ENCODE measurements around the gene FGF21.
"Not testable (repeated sequence)": the region's sequence is repeated elsewhere in the genome, so short reads cannot be mapped to it uniquely, and the experiment has no call there.

The FGF21 gene

GRCh38 chr19:48755084-48755641, at the start of gene FGF21:
FGF21 (plus strand) TSS chr19:48755524; CDS start chr19:48756237, 713 bp downstream.
- peak; percentile 20 for DNase-seq (ENCODE audit: low read depth)

- DNase-seq (ENCODE audit: low read depth), result no peak
These were observed 46.9 kb upstream of the FGF21 start for GRCh38 chr19:48708471-48708870.

GRCh38 chr19:48711106-48711662, 44.1 kb upstream of the FGF21 start:
- DNase-seq (ENCODE audit: low read depth), result no peak

GRCh38 chr19:48713041-48713863, 42.1 kb upstream of the FGF21 start:
- DNase-seq (ENCODE audit: low read depth), result peak; percentile 27

GRCh38 chr19:48713864-48714755, 41.2 kb upstream of the FGF21 start:
- DNase-seq (ENCODE audit: low read depth), result peak; percentile 100

- no peak for DNase-seq (ENCODE audit: low read depth)
These were observed 40.3 kb upstream of the FGF21 start for GRCh38 chr19:48714759-48715675.

GRCh38 chr19:48715681-48716171, 39.6 kb upstream of the FGF21 start:
- DNase-seq (ENCODE audit: low read depth), result peak; percentile 53

GRCh38 chr19:48716562-48717291, 38.6 kb upstream of the FGF21 start:
- DNase-seq (ENCODE audit: low read depth), result peak; percentile 68

GRCh38 chr19:48718106-48718505, 37.2 kb upstream of the FGF21 start:
- not testable (repeated sequence) for DNase-seq (ENCODE audit: low read depth)

- no peak for DNase-seq (ENCODE audit: low read depth)
These were observed 36.6 kb upstream of the FGF21 start for GRCh38 chr19:48718711-48719231.

GRCh38 chr19:48719263-48720171, 35.8 kb upstream of the FGF21 start, which contains the start of gene MAMSTR:
MAMSTR (minus strand) TSS chr19:48719725; CDS start chr19:48719031, 694 bp downstream.
- no peak for DNase-seq (ENCODE audit: low read depth)

GRCh38 chr19:48720251-48720612, 35.1 kb upstream of the FGF21 start:
- DNase-seq (ENCODE audit: low read depth), result no peak

- DNase-seq (ENCODE audit: low read depth), result peak; percentile 100
These were observed 34.6 kb upstream of the FGF21 start for GRCh38 chr19:48720613-48721296.

GRCh38 chr19:48722196-48722708, 33.1 kb upstream of the FGF21 start:
- no peak for DNase-seq (ENCODE audit: low read depth)

GRCh38 chr19:48724796-48725753, 30.2 kb upstream of the FGF21 start:
- peak; percentile 94 for DNase-seq (ENCODE audit: low read depth)

- no peak for DNase-seq (ENCODE audit: low read depth)
These were observed 28.8 kb upstream of the FGF21 start for GRCh38 chr19:48726556-48726955.
